ENCODE results near the gene COLEC11.
"Not testable (repeated sequence)": the region's sequence is repeated elsewhere in the genome, so short reads cannot be mapped to it uniquely, and the experiment has no call there.

The COLEC11 gene

GRCh38 chr2:3575534-3576262 is 19.2 kb upstream of the COLEC11 start:
- DNase-seq (ENCODE audit: low spot score), result no peak
- Histone ChIP-seq H3K27ac (peak overlapping the region; percentile 84 to 93), H3K4me3 (peak overlapping the region; percentile 94)
- TF ChIP-seq CTCF (IDR thresholded peaks at IDR 0.05), result no peak

DNA sequence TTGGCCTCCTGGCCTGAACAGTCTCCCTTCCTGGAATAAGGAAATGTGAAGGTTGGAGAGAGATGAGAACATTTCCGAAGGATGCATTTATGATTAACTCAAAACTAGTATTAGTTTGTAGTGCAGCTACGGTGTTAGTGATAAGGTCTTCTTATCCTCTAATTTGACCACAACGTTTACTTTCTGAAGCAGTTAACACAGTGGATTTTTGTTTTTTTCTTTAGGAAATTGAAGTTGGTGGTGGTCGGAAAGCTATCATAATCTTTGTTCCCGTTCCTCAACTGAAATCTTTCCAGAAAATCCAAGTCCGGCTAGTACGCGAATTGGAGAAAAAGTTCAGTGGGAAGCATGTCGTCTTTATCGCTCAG is 18.7 kb upstream of the COLEC11 start:
- peak overlapping the region; percentile 84 to 93 for H3K27ac ChIP-seq
- peak overlapping the region; percentile 94 for H3K4me3 ChIP-seq
- DNase-seq (ENCODE audit: low spot score), result not testable (repeated sequence)

- no peak overlapping the region for H3K27ac ChIP-seq
Measured at GRCh38 chr2:3578987-3579386, 15.9 kb upstream of the COLEC11 start.

DNA sequence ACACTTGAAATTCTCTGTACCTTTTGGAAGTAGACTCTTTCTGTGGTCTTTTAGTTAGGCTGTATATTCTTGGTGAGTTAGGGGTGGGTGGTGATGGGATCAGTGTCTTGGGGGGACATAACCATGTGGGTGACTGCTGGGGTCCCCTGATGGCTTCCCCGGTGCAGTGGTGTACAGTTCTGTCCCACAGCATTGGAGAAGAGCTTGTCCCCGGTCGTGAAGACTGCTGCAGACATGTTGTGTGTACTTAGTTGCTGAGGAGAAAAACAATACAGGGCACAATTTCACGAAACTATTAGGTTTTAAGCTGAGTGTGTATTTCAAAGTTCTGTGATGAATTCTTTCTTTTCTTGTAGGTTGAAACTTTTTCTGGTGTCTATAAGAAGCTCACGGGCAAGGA is 14.5 kb upstream of the COLEC11 start:
- no peak for TF ChIP-seq CTCF (IDR thresholded peaks at IDR 0.05)
- Histone ChIP-seq H3K4me3 (no peak overlapping the region), H3K27ac (no peak overlapping the region)
- no peak for DNase-seq (ENCODE audit: low spot score)

More at GRCh38 chr2:3578987-3579386, 15.9 kb upstream of the COLEC11 start:
- TF ChIP-seq CTCF (IDR thresholded peaks at IDR 0.05), result no peak
- DNase-seq (ENCODE audit: low spot score), result no peak
- H3K4me3 ChIP-seq, result no peak overlapping the region

- H3K27ac ChIP-seq, result no peak overlapping the region
- no peak overlapping the region for H3K4me3 ChIP-seq
- no peak for DNase-seq (ENCODE audit: low spot score)
- TF ChIP-seq CTCF (IDR thresholded peaks at IDR 0.05), result no peak
Measured at GRCh38 chr2:3581367-3582262, 13.3 kb upstream of the COLEC11 start.

GRCh38 chr2:3584076-3584475 is 10.8 kb upstream of the COLEC11 start:
- DNase-seq (ENCODE audit: low spot score), result no peak
- TF ChIP-seq CTCF (IDR thresholded peaks at IDR 0.05), result no peak
- Histone ChIP-seq H3K4me3 (no peak overlapping the region), H3K27ac (peak overlapping the region in 1 of 2 donors; percentile 54)

- Histone ChIP-seq H3K27ac (peak overlapping the region; percentile 83 to 85), H3K4me3 (peak overlapping the region; percentile 60)
- TF ChIP-seq CTCF (IDR thresholded peaks at IDR 0.05), result no peak
- no peak for DNase-seq (ENCODE audit: low spot score)
Measured at GRCh38 chr2:3584608-3585260, 10.2 kb upstream of the COLEC11 start.
